HEK293 (cell line): ENCODE results near the gene ATP6V0E2.

Experiments used
- FEZF1 ChIP-seq: fragments of 450-650 bp; formaldehyde crosslinking; IDR thresholded peaks from 2 replicates; pipeline ENCODE4 v1.5.1; 2016; ENCODE audit warnings: missing biosample characterization, missing genetic modification characterization
- GLIS1 ChIP-seq: fragments of 450-650 bp; formaldehyde crosslinking; IDR thresholded peaks from 2 replicates; pipeline ENCODE4 v1.5.1; 2016; ENCODE audit warnings: missing biosample characterization, missing genetic modification characterization
- TCF7L2 ChIP-seq: IDR thresholded peaks from 2 replicates; pipeline ENCODE4 v1.6.1; 2011; ENCODE audit warnings: low read depth, mild to moderate bottlenecking, inconsistent platforms, low read length, moderate library complexity, borderline replicate concordance
- YY1 ChIP-seq: fragments of 450-650 bp; formaldehyde crosslinking; IDR thresholded peaks from 2 replicates; pipeline ENCODE4 v1.5.1; 2018; ENCODE audit warnings: missing biosample characterization, missing genetic modification characterization
- ZNF830 ChIP-seq: fragments of 450-650 bp; IDR thresholded peaks from 2 replicates; pipeline ENCODE4 v1.5.0; 2018; ENCODE audit warnings: missing biosample characterization, missing genetic modification characterization, low read depth, mild to moderate bottlenecking, moderate library complexity
- ZSCAN30 ChIP-seq: fragments of 450-650 bp; IDR thresholded peaks from 2 replicates; pipeline ENCODE4 v1.5.1; 2018; ENCODE audit warnings: missing biosample characterization, mild to moderate bottlenecking, missing genetic modification characterization, moderate library complexity
- TF ChIP-seq, protein P1 (sequence below): fragments of 450-650 bp; formaldehyde crosslinking; IDR thresholded peaks from 2 replicates; pipeline ENCODE4 v1.5.1; 2016; ENCODE audit warnings: missing biosample characterization, missing genetic modification characterization
- TF ChIP-seq, protein P2 (sequence below): fragments of 450-650 bp; formaldehyde crosslinking; IDR thresholded peaks from 2 replicates; pipeline ENCODE4 v1.5.1; 2016; ENCODE audit warnings: missing biosample characterization, missing genetic modification characterization
- TF ChIP-seq, protein P3 (sequence below): fragments of 450-650 bp; formaldehyde crosslinking; IDR thresholded peaks from 2 replicates; pipeline ENCODE4 v1.5.1; 2016; ENCODE audit warnings: missing biosample characterization, missing genetic modification characterization
- TF ChIP-seq, protein P4 (sequence below): fragments of 450-650 bp; formaldehyde crosslinking; IDR thresholded peaks from 2 replicates; pipeline ENCODE4 v1.5.1; 2016; ENCODE audit warnings: missing biosample characterization, missing genetic modification characterization
- TF ChIP-seq, protein P5 (sequence below): fragments of 450-650 bp; formaldehyde crosslinking; IDR thresholded peaks from 2 replicates; pipeline ENCODE4 v1.5.1; 2016; ENCODE audit warnings: missing biosample characterization, missing genetic modification characterization
- TF ChIP-seq, protein P6 (sequence below): fragments of 450-650 bp; formaldehyde crosslinking; IDR thresholded peaks from 2 replicates; pipeline ENCODE4 v1.5.1; 2016; ENCODE audit warnings: missing biosample characterization, missing genetic modification characterization, low read depth

DNA sequence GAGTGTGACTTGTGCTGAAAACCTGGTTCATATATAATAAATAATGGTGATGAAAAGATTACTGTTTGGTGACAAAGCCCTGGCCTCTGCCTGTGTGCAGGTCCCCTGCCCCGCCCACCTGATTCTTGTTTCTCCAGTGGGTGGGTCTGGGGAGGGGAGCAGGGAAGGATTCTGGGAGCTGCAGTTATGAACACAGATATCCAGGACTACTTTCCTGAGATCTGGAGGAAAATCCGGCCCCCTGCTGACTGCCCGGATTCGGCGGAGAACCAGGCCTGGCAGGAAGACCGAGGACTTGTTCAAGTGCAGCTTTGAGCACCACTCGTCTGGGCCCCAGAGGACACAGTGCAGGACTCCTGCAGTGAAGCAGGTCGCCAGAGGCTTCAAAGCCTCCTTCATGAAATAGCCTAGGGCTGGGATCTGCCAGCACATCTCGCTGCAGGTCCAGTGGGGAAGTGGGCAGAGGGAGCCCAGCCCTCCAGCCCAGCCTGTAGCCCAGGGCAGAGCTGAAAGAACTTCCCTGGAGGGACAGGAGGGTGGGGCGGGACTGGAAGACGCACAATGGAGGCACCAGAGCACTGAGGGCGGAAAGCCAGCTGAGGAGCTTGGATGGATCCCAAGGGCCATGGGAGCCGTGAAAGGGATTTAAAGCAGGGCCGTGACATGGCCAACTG is 7.0 kb downstream of the ATP6V0E2 start:
- TF ChIP-seq, protein P1, sequence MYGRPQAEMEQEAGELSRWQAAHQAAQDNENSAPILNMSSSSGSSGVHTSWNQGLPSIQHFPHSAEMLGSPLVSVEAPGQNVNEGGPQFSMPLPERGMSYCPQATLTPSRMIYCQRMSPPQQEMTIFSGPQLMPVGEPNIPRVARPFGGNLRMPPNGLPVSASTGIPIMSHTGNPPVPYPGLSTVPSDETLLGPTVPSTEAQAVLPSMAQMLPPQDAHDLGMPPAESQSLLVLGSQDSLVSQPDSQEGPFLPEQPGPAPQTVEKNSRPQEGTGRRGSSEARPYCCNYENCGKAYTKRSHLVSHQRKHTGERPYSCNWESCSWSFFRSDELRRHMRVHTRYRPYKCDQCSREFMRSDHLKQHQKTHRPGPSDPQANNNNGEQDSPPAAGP (tag by site-specific recombination), result 0 out of 2 replicates have a peak, but pooled peaks have one; percentile 16
- TF ChIP-seq, protein P2, sequence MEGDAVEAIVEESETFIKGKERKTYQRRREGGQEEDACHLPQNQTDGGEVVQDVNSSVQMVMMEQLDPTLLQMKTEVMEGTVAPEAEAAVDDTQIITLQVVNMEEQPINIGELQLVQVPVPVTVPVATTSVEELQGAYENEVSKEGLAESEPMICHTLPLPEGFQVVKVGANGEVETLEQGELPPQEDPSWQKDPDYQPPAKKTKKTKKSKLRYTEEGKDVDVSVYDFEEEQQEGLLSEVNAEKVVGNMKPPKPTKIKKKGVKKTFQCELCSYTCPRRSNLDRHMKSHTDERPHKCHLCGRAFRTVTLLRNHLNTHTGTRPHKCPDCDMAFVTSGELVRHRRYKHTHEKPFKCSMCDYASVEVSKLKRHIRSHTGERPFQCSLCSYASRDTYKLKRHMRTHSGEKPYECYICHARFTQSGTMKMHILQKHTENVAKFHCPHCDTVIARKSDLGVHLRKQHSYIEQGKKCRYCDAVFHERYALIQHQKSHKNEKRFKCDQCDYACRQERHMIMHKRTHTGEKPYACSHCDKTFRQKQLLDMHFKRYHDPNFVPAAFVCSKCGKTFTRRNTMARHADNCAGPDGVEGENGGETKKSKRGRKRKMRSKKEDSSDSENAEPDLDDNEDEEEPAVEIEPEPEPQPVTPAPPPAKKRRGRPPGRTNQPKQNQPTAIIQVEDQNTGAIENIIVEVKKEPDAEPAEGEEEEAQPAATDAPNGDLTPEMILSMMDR, result no peak
- TF ChIP-seq, protein P3, sequence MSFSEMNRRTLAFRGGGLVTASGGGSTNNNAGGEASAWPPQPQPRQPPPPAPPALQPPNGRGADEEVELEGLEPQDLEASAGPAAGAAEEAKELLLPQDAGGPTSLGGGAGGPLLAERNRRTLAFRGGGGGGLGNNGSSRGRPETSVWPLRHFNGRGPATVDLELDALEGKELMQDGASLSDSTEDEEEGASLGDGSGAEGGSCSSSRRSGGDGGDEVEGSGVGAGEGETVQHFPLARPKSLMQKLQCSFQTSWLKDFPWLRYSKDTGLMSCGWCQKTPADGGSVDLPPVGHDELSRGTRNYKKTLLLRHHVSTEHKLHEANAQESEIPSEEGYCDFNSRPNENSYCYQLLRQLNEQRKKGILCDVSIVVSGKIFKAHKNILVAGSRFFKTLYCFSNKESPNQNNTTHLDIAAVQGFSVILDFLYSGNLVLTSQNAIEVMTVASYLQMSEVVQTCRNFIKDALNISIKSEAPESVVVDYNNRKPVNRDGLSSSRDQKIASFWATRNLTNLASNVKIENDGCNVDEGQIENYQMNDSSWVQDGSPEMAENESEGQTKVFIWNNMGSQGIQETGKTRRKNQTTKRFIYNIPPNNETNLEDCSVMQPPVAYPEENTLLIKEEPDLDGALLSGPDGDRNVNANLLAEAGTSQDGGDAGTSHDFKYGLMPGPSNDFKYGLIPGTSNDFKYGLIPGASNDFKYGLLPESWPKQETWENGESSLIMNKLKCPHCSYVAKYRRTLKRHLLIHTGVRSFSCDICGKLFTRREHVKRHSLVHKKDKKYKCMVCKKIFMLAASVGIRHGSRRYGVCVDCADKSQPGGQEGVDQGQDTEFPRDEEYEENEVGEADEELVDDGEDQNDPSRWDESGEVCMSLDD (tag by site-specific recombination), result no peak
- TF ChIP-seq ZSCAN30 (no peak), ZNF830 (tag by site-specific recombination) (no peak), TCF7L2 (no peak), GLIS1 (tag by site-specific recombination) (no peak), FEZF1 (tag by site-specific recombination) (no peak), YY1 (tag by site-specific recombination) (no peak)
- TF ChIP-seq, protein P4, sequence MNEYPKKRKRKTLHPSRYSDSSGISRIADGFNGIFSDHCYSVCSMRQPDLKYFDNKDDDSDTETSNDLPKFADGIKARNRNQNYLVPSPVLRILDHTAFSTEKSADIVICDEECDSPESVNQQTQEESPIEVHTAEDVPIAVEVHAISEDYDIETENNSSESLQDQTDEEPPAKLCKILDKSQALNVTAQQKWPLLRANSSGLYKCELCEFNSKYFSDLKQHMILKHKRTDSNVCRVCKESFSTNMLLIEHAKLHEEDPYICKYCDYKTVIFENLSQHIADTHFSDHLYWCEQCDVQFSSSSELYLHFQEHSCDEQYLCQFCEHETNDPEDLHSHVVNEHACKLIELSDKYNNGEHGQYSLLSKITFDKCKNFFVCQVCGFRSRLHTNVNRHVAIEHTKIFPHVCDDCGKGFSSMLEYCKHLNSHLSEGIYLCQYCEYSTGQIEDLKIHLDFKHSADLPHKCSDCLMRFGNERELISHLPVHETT (tag by site-specific recombination), result no peak
- TF ChIP-seq, protein P5, sequence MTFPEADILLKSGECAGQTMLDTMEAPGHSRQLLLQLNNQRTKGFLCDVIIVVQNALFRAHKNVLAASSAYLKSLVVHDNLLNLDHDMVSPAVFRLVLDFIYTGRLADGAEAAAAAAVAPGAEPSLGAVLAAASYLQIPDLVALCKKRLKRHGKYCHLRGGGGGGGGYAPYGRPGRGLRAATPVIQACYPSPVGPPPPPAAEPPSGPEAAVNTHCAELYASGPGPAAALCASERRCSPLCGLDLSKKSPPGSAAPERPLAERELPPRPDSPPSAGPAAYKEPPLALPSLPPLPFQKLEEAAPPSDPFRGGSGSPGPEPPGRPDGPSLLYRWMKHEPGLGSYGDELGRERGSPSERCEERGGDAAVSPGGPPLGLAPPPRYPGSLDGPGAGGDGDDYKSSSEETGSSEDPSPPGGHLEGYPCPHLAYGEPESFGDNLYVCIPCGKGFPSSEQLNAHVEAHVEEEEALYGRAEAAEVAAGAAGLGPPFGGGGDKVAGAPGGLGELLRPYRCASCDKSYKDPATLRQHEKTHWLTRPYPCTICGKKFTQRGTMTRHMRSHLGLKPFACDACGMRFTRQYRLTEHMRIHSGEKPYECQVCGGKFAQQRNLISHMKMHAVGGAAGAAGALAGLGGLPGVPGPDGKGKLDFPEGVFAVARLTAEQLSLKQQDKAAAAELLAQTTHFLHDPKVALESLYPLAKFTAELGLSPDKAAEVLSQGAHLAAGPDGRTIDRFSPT, result no peak
- TF ChIP-seq, protein P6, sequence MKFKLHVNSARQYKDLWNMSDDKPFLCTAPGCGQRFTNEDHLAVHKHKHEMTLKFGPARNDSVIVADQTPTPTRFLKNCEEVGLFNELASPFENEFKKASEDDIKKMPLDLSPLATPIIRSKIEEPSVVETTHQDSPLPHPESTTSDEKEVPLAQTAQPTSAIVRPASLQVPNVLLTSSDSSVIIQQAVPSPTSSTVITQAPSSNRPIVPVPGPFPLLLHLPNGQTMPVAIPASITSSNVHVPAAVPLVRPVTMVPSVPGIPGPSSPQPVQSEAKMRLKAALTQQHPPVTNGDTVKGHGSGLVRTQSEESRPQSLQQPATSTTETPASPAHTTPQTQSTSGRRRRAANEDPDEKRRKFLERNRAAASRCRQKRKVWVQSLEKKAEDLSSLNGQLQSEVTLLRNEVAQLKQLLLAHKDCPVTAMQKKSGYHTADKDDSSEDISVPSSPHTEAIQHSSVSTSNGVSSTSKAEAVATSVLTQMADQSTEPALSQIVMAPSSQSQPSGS, result no peak
